Jurkat, Clone E6-1 (cell line): ENCODE measurements around the gene MVP.

Experiments
- DNase-seq: peaks from one replicate; pipeline ENCODE4 v3.0.0-alpha.2; 2011; ENCODE audit warnings: low read depth, low spot score
- H3K4me3 ChIP-seq: 2 replicates; pipeline ENCODE4 v1.5.1; 2011; ENCODE audit warnings: mild to moderate bottlenecking, low read length, control low read depth, moderate library complexity

The MVP gene

DNA sequence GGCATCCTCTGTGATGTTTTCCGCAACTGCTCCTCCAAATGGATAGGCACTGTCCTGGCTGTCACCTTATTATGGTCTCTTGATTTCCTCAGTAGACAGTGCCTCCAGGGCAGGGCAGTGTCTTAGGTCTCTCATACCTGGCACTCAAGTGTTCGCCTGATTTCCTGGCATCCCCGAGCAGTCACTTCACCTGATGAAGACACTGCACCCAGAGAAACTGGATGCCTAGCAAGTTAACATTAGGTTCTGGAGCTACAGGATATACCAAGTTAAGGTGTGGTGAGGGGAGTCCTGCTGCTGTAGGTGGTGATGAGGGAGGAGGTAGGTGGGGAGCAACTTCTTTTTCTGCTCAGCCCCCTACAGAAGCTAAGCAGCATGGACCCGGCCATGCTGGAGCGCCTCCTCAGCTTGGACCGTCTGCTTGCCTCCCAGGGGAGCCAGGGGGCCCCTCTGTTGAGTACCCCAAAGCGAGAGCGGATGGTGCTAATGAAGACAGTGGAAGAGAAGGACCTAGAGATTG lies 17.8 kb upstream of the MVP start:
- DNase-seq: no peak
- no peak overlapping the region for H3K4me3 ChIP-seq

DNA sequence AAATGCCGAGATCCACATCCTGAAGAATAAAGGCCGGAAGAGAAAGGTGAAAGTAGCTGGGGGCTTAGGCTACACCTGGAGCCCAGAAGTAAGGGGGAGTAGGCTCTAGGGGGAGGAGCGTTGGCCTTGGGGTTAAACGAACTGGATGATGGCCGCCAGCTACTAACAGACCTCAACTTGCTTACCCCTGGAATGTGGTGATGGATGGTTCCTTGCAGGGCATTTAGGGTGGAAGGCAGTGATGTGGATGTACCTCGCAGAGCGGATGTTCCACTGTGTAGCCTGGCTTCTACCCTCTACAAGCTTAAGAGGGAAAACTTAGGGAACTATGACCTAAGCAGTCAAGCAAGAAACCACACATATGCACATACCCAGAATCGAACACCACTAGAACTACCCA lies 16.2 kb upstream of the MVP start:
- peak overlapping the region; percentile 81 for H3K4me3 ChIP-seq
- no peak for DNase-seq

DNA sequence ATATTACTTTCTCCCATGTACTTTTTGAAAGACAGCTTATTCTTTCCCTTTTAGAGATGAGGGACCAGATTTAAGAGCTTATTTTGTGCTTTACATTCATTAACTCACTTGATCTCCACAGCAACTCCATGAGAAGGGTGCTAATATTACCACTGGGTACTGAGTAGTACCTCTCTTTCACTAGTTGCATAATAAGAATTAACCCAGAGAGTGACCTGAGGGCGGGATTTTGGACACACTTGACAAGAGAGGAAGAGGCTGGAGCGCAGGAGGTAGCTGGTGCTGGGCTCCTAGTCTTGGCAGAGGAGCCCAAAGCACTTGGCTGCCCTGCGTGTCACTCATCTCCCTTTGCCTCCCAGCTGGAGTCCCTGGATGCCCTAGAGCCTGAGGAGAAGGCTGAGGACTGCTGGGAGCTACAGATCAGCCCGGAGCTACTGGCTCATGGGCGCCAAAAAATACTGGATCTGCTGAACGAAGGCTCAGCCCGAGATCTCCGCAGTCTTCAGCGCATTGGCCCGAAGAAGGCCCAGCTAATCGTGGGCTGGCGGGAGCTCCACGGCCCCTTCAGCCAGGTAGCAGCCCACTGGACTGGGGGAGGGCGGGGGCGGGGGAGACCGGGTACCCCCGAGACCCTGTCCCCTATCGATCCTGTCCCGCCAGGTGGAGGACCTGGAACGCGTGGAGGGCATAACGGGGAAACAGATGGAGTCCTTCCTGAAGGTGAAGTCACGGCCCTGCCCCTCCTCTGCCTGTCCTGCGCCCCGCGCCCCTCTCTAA lies 15.6 kb upstream of the MVP start:
- DNase-seq: no peak
- H3K4me3 ChIP-seq: peak overlapping the region; percentile 81

DNA sequence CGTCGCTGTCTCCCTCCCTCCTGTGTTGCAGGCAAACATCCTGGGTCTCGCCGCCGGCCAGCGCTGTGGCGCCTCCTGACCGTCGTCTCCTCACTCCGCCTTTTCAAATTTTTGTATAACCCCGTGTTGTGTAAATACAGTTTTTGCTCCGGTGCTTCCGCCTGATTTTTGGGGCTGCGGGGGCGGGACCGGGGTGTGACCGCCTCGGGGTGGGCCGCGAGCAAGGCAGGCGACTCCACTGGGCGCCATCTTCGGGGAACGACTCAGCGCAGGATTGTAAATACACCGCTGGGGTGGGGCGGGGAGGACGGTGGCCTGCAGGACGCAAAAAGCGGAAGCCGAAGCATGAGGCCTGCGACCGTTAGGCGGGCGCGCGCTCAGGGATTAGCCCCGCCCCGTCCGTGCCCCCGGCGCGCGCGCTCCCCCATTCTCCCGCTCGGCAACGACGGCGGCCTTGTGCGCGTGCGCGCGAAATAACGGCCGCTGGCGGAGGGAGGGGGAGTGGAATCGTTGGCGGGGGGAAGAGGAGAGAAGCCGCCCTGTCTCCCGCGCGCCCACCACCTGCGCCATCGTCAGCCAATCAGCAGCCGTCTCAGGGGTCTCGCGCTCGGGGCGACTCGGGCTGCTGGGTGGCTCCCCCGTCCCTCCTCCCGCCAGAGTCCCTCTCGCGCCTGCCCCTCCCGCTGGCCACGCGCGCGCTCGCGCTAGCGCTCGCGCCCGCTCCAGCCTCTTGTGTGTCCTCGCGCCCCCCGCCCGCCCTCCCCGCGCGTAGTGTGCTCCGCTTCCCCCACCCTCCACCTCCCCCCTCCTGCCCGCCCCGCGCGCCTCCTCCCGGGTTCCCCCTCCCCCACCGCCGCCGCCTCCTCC lies 14.8 kb upstream of the MVP start:
- peak; percentile 97 for DNase-seq
- peak overlapping the region; percentile 81 for H3K4me3 ChIP-seq

DNA sequence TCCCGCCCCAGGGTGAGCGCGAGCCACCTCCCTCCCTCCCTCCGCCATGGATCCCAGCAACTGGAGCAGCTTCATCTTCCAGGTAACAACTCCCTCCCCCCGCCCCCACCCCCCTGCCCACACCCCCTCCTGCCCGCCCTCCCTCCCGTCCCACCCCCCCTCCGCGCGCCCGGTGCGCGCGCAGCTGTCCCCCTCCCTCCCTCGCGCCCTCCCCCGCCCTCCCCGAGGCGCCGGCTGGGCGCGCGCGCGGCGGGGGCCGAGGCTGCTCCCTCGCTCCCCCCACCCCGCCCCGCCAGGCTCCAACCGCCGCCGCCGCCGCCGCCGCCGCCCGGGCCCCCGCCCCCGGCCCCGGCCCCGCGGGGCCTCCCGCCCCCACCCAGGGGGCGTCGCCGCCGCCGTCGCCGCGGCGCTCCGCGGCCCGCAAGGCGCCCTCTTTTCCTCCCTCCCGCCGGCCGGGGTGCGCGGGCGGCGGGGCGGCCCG lies 14.1 kb upstream of the MVP start, which contains the start of gene MAZ:
TSS of gene MAZ (plus strand) at position 431 of the 481 bp plus-strand sequence. CDS start 173 bp downstream, outside the sequence.
- DNase-seq: no peak

DNA sequence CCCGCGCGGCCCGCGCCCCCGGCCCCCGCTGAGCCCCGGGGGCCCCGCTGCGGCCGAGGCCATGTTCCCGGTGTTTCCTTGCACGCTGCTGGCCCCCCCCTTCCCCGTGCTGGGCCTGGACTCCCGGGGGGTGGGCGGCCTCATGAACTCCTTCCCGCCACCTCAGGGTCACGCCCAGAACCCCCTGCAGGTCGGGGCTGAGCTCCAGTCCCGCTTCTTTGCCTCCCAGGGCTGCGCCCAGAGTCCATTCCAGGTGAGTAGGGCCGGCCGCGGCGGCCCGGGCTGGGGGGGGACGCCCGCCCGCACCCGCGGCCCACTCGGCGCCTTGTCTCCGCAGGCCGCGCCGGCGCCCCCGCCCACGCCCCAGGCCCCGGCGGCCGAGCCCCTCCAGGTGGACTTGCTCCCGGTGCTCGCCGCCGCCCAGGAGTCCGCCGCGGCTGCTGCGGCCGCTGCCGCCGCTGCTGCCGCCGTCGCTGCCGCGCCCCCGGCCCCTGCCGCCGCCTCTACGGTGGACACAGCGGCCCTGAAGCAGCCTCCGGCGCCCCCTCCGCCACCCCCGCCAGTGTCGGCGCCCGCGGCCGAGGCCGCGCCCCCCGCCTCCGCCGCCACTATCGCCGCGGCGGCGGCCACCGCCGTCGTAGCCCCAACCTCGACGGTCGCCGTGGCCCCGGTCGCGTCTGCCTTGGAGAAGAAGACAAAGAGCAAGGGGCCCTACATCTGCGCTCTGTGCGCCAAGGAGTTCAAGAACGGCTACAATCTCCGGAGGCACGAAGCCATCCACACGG lies 13.4 kb upstream of the MVP start:
- DNase-seq: peak; percentile 77
- H3K4me3 ChIP-seq: peak overlapping the region; percentile 91

More for the DNA sequence above, 14.1 kb upstream of the MVP start, which contains the start of gene MAZ:
- H3K4me3 ChIP-seq: peak within 1 kb of the TSS; percentile 91

DNA sequence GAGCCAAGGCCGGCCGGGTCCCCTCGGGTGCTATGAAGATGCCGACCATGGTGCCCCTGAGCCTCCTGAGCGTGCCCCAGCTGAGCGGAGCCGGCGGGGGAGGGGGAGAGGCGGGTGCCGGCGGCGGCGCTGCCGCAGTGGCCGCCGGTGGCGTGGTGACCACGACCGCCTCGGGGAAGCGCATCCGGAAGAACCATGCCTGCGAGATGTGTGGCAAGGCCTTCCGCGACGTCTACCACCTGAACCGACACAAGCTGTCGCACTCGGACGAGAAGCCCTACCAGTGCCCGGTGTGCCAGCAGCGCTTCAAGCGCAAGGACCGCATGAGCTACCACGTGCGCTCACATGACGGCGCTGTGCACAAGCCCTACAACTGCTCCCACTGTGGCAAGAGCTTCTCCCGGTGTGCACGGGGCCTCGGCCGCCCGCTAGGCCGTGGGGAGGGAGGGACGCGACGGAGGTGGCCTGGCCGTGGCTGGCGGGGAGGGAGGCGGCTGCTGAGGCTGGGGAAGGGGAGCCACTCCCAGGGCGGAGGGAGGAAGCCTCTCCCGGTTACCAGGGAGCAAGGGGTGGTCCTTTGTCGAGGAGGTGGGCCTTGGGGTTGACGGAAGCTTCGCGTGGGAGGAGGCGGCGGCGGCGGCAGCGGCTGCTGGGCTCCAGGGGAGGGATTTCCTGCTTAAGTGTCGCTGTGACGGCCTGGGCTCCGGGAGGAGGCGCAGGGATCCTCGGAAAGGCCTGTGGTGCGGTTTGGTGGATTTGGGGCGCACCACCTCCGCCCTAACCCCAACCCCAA lies 12.6 kb upstream of the MVP start:
- DNase-seq: peak; percentile 86
- peak overlapping the region; percentile 91 for H3K4me3 ChIP-seq

DNA sequence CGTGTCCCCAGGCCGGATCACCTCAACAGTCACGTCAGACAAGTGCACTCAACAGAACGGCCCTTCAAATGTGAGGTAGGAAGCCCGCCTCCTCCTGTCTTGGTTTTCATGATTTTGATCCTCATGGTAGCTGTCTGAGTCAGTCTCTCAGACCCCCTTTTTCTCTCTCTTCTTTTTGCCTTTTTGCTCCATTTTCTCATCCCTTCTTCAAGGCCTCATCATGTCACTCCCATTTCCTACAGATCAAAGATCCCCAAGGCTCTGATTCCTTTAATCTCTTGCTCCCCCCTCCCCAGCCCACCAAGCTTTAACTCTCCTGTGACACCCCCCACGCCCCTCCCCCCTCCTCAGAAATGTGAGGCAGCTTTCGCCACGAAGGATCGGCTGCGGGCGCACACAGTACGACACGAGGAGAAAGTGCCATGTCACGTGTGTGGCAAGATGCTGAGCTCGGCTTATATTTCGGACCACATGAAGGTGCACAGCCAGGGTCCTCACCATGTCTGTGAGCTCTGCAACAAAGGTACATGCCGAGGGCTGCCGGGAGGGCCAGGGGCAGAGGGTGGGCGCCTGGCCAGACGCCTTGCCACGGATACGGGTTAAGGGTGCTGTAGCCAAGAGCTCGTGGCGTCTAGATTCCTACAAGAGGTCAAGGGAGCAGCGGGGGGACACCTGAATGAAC lies 11.9 kb upstream of the MVP start:
- DNase-seq: no peak
- H3K4me3 ChIP-seq: peak overlapping the region; percentile 91

DNA sequence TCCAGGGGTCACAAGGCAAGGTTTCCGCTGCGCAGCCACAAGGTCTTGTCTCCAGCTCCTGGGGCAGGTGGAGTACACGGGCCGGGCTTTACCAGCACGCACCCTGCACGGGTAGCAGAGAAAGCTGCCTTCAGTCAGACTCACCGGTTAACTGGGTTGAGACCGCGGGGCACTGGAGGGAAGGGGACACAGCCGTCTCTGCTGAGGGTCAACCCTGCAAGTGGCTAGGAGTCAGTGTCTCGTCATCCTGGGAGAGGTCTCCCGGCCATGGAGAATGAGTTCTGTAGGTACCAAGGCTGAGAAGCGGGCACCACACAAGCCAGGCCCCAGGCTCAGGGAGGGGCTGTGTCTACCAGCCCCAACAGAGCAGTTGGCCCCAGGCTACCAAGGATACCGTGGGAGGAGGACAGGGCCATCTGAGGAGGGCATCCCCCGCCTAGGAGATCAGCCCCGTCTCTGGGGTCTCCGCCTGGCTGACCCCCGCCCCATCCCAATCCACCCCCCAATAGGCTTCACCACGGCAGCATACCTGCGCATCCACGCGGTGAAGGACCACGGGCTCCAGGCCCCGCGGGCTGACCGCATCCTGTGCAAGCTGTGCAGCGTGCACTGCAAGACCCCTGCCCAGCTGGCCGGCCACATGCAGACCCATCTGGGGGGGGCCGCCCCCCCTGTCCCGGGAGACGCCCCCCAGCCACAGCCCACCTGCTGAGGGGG lies 11.1 kb upstream of the MVP start:
- H3K4me3 ChIP-seq: peak overlapping the region; percentile 91
- no peak for DNase-seq

DNA sequence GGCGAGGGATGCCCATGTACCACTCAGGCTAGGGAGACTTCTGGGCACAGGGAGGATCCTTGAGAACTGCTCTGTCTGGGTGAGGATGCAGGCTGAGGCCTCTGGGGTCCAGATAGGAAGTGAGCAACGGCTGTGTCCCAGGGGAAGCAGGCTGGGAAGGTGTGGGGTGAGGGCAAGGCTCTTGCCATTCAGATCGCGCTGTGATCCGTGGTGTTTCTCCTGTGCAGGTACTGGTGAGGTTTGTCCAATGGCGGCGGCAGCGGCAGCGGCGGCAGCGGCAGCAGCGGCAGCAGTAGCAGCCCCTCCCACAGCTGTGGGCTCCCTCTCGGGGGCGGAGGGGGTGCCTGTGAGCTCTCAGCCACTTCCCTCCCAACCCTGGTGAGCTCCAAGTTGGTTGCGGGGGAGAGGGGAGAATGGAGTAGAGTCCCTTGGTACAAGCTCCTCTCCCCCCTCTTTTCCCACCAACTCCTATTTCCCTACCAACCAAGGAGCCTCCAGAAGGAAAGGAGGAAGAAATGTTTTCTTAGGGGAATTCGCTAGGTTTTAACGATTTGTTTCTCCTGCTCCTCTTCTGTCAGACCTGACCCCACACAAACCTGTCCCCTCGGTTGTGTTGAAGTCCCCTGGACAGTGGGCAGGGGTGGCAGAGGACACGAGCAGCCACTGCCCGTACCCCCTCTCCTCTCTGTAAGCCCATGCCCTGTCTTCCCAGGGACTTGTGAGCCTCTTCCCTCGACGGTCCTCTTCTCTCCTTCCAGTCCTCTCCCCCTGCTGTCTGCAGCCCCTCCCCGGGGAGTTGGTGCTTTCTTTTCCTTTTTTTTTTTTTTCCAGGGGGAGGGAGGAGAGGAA lies 10.2 kb upstream of the MVP start:
- H3K4me3 ChIP-seq: peak overlapping the region; percentile 91
- DNase-seq: peak; percentile 44

DNA sequence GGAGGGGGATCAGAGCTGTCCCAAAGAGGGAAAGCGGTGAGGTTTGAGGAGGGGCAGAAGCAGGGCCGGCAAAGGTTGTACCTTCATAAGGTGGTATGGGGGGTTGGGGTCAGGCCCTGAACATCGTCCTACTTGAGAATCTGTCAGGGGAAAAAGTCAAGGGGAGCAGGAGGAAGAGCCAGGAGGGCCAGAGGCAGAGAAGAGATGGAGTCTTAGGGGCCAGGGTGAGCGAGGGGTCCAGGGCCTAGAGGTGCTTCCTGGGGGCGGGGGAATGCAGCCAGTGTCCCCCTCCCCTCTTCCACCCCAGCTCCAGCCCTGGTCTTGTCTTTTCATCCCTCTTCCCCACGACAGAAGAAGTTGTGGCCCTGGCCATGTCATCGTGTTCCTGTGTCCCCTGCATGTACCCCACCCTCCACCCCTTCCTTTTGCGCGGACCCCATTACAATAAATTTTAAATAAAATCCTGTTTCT lies 9.5 kb upstream of the MVP start:
- no peak for DNase-seq
- H3K4me3 ChIP-seq: peak overlapping the region; percentile 91; the same call in 1 of the 2 replicates

DNA sequence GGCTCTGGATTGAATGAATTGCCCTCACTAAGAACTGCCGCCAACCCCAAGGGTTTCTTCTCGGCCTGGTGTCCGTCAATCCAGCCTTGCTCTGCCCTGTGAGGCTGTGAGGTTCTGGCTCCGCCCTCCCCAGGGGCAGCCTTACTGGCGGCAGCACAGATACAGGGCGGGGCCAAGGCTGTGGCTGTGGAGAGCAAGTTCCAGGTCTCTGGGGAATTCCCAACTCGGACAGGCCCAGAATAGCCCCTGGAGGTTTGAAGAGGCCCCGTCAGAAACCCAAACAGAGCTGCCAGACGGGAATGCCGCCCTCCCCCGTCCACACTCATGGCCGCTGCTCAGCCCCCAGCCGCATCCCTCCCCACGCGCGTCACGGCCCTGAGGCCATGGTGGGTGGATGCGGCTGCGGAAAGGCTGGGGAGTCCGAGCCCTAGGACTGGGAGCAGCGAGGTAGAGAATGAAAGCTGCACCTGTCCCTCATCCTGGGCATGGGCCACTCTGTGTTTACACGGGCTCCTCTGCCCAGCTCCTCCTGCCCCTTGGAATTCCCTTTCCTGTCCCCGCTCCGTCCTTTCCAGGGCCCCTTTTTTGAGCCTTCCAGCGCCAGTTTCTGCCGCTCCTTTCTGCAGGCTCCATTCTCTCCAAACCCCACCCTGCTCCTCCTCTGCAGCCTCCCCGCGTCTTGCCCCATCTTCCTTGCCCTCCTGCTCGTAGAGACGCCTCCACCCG lies 8.9 kb upstream of the MVP start:
- no peak overlapping the region for H3K4me3 ChIP-seq
- no peak for DNase-seq

DNA sequence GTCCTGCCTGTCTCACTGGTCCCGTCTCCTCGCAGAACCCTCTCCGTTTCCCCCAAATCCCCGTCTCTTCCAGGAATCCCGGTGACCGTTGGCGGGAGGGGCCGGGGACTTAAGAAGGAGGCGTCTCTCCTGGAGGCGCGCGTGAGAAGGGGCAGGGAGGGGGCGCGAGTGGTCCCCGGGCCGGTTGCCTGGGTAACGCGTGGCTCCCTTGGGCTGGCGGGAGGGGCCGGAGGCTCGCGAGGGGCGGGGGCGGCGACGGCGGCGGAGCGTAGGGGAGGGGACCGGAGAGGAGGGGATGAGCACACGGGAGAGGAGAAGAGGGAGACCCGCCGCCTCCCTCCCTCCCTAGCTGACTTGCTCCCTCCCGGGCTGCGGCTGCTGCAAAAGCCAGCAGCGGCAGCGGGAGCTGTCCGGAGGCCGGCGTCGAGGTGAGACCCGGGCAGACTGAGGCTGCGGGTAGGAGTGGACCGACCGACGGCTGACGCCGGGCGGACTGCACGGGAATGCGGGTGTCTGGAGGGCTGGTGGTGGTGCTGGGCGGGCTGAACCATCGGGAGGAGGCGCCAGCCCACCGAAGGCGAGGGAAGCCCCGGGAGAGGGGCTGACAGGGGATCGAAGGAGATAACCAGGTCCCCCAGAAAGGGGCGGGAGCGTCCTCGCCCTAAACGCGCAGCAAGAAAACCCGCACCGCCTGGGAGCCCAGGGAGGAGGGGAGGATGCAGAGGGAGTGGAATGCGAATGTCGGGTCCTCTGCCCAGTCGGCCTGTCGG lies 8.2 kb upstream of the MVP start, which contains the start of gene PRRT2:
TSS of gene PRRT2 (plus strand) at position 298 of the 770 bp plus-strand sequence. CDS start 862 bp downstream, outside the sequence.
- no peak within 1 kb of the TSS for H3K4me3 ChIP-seq
- no peak for DNase-seq

DNA sequence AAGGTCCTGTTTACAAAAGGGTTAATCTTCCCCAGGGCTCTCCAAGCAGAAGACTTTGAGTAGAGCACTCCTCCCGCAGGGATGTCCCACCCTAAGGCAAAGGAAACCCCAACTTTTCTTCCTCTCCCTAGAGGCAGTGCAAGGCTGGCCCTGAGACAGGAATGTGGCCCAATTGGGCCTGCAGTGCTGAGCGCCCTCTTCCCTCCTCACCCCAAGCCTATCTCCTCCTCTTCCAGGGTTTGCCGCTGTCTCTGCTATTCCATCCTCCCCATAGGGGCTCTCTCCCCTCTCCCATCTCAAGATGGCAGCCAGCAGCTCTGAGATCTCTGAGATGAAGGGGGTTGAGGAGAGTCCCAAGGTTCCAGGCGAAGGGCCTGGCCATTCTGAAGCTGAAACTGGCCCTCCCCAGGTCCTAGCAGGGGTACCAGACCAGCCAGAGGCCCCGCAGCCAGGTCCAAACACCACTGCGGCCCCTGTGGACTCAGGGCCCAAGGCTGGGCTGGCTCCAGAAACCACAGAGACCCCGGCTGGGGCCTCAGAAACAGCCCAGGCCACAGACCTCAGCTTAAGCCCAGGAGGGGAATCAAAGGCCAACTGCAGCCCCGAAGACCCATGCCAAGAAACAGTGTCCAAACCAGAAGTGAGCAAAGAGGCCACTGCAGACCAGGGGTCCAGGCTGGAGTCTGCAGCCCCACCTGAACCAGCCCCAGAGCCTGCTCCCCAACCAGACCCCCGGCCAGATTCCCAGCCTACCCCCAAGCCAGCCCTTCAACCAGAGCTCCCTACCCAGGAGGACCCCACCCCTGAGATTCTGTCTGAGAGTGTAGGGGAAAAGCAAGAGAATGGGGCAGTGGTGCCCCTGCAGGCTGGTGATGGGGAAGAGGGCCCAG lies 7.3 kb upstream of the MVP start:
- no peak for DNase-seq
- no peak overlapping the region for H3K4me3 ChIP-seq
